Measurements from ENCODE around the gene PTPN14.

Gene PTPN14

DNA sequence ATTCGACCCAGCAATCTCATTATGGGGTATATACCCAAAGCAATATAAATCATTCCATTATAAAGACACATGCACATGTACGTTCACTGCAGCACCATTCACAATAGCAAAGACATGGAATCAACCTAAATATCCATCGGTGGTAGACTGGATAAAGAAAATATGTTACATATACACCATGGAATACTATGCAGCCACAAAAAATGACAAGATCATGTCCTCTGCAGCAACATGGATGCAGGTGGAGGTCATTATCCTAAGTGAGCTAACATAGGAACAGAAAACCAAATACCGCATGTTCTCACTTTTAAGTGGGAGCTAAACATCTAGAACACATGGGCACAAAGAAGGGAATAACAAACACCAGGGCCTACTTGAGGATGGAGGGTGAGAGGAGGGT is 115.5 kb downstream of the PTPN14 start:
- ChIA-PET CTCF (no interaction called here), POLR2A (no interaction called here)
- TF ChIP-seq FOXK2 (IDR thresholded peaks at IDR 0.05): no peak
- TF ChIP-seq TARDBP (IDR thresholded peaks at IDR 0.05): no peak
- TF ChIP-seq CTBP1 (IDR thresholded peaks at IDR 0.05; ENCODE audit: borderline replicate concordance): no peak
- TF ChIP-seq L3MBTL2 (conservative IDR thresholded peaks at IDR 0.05): no peak
- TF ChIP-seq SP1 (IDR thresholded peaks at IDR 0.05): no peak
- no peak for TF ChIP-seq SUZ12 (IDR thresholded peaks at IDR 0.05)
- TF ChIP-seq BHLHE40 (IDR thresholded peaks at IDR 0.05; ENCODE audit: borderline replicate concordance): no peak
- no peak for TF ChIP-seq PKNOX1 (IDR thresholded peaks at IDR 0.05)
- no peak for TF ChIP-seq FOXM1 (IDR thresholded peaks at IDR 0.05; ENCODE audit: borderline replicate concordance)
- no peak for TF ChIP-seq NFRKB (IDR thresholded peaks at IDR 0.05)
- TF ChIP-seq LEF1 (IDR thresholded peaks at IDR 0.05; ENCODE audit: borderline replicate concordance): no peak
- TF ChIP-seq ZNF384 (IDR thresholded peaks at IDR 0.05): no peak
- no peak for TF ChIP-seq HDGF (IDR thresholded peaks at IDR 0.05; ENCODE audit: borderline replicate concordance)
- no peak for TF ChIP-seq ARNT (IDR thresholded peaks at IDR 0.05)
- TF ChIP-seq FOXA1 (IDR thresholded peaks at IDR 0.05): no peak
- TF ChIP-seq ELF4 (IDR thresholded peaks at IDR 0.05): no peak
- no peak for DNase-seq (ENCODE audit: extremely low spot score)

GRCh38 chr1:214432245-214432644 is 119.2 kb downstream of the PTPN14 start:
- no peak for DNase-seq (ENCODE audit: extremely low spot score)
- ChIA-PET POLR2A (no interaction called here), CTCF (no interaction called here)
- TF ChIP-seq PKNOX1 (IDR thresholded peaks at IDR 0.05) (no peak), FOXM1 (IDR thresholded peaks at IDR 0.05; ENCODE audit: borderline replicate concordance) (no peak), SUZ12 (IDR thresholded peaks at IDR 0.05) (no peak), ELF4 (IDR thresholded peaks at IDR 0.05) (no peak), HDGF (IDR thresholded peaks at IDR 0.05; ENCODE audit: borderline replicate concordance) (no peak), NFRKB (IDR thresholded peaks at IDR 0.05) (no peak), FOXA1 (IDR thresholded peaks at IDR 0.05) (no peak), ARNT (IDR thresholded peaks at IDR 0.05) (no peak), L3MBTL2 (conservative IDR thresholded peaks at IDR 0.05) (no peak), CTBP1 (IDR thresholded peaks at IDR 0.05; ENCODE audit: borderline replicate concordance) (no peak)

- TF ChIP-seq ARNT (IDR thresholded peaks at IDR 0.05): no peak
- no peak for TF ChIP-seq FOXM1 (IDR thresholded peaks at IDR 0.05; ENCODE audit: borderline replicate concordance)
- no peak for TF ChIP-seq SUZ12 (IDR thresholded peaks at IDR 0.05)
- TF ChIP-seq ZNF384 (IDR thresholded peaks at IDR 0.05): no peak
- TF ChIP-seq TARDBP (IDR thresholded peaks at IDR 0.05): no peak
- no peak for TF ChIP-seq HDGF (IDR thresholded peaks at IDR 0.05; ENCODE audit: borderline replicate concordance)
- no peak for TF ChIP-seq SP1 (IDR thresholded peaks at IDR 0.05)
- no peak for TF ChIP-seq NFRKB (IDR thresholded peaks at IDR 0.05)
- CTCF ChIA-PET: no interaction called here
- POLR2A ChIA-PET: no interaction called here
- no peak for DNase-seq (ENCODE audit: extremely low spot score)
Measured at GRCh38 chr1:214429951-214430770, 121.2 kb downstream of the PTPN14 start.

DNA sequence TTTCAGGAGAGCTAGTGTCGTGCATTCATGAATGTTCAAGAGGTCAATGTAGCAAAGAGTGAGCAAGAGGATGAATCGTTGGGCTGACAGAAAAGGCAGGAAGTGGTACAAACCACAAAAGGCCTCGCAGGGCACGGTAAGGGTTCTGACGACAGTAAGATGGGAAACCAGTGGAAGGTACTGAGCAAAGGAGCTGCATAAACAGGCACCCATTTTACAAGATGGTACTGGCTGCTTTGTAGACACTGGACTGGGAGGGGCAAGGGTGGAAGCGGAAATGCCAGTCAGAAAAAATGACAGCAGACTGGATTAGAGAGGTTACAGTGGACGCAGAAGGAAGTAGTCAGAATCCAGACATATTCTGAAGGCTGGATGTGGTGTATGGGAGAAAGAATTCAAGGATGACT is 123.5 kb downstream of the PTPN14 start:
- DNase-seq (ENCODE audit: extremely low spot score): no peak
- ChIA-PET POLR2A (no interaction called here), CTCF (no interaction called here)
- TF ChIP-seq CTBP1 (IDR thresholded peaks at IDR 0.05; ENCODE audit: borderline replicate concordance): no peak

- ChIA-PET CTCF (no interaction called here), POLR2A (no interaction called here)
- DNase-seq (ENCODE audit: extremely low spot score): no peak
- TF ChIP-seq BHLHE40 (IDR thresholded peaks at IDR 0.05; ENCODE audit: borderline replicate concordance) (no peak), L3MBTL2 (conservative IDR thresholded peaks at IDR 0.05) (no peak), FOXK2 (IDR thresholded peaks at IDR 0.05) (no peak)
Measured at GRCh38 chr1:214426426-214426812, 125.0 kb downstream of the PTPN14 start.

DNA sequence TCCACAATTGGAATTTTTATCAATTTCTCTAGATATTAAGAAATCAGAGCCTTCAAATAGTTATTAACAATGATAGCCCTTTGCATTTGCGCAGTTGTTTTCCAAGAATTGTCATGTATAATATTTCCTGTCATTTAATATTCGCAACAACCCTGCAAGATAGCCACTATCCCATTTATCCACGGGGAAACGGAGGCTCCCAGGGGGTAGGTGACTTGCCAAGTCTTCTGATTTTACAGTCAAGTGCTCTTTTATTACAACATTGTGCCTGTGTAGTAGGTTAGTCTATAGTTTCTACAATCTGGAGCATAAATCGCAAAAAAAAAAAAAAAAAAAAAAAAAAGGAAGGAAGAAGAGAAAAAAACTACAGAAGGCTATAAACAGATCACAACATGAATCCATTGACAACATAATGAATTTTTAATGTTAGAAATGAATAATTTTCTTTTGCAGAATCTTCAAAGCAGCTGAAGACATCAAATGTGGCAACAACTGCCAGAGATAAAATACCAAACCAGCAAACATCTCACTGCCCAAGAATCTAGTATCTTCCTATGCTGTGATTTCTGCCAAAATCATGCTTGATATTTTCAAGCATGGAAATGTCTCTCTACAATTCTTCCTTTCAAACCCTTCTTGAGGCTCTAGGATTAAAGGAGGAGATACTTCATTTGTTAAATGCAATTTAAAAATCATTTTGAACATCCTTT is 125.5 kb downstream of the PTPN14 start:
- POLR2A ChIA-PET: no interaction called here
- CTCF ChIA-PET: no interaction called here
- TF ChIP-seq ELF4 (IDR thresholded peaks at IDR 0.05) (no peak), FOXK2 (IDR thresholded peaks at IDR 0.05) (no peak), PKNOX1 (IDR thresholded peaks at IDR 0.05) (no peak), FOXM1 (IDR thresholded peaks at IDR 0.05; ENCODE audit: borderline replicate concordance) (no peak), CTBP1 (IDR thresholded peaks at IDR 0.05; ENCODE audit: borderline replicate concordance) (no peak), ARNT (IDR thresholded peaks at IDR 0.05) (no peak), SUZ12 (IDR thresholded peaks at IDR 0.05) (no peak), SP1 (IDR thresholded peaks at IDR 0.05) (no peak), NFRKB (IDR thresholded peaks at IDR 0.05) (no peak), L3MBTL2 (conservative IDR thresholded peaks at IDR 0.05) (no peak), ZNF384 (IDR thresholded peaks at IDR 0.05) (no peak)
- DNase-seq (ENCODE audit: extremely low spot score): no peak
